Tibial nerve (tissue), 3 donors: ENCODE results near the gene TEAD2.
"Not testable (repeated sequence)": the region's sequence is repeated elsewhere in the genome, so short reads cannot be mapped to it uniquely, and the experiment has no call there.

ENCODE experiments used
- POLR2A ChIP-seq, 2 donors: fragments of 450-650 bp; IDR thresholded peaks; one replicate each; pipeline ENCODE4 v1.6.1; 2017; ENCODE audit warnings: antibody characterized with exemption in 2 of 2, mild to moderate bottlenecking in 2 of 2, moderate library complexity in 2 of 2
- TF ChIP-seq, protein P1 (sequence below), 5 experiments: fragments of 200-600 bp in 3 of 5; fragments of 450-650 bp in 2 of 5; sonication (generic) in 3 of 5; IDR thresholded peaks; one replicate each; pipeline ENCODE4 v1.5.1; 2016 to 2019; ENCODE audit warnings: antibody characterized with exemption in 5 of 5, mild to moderate bottlenecking in 3 of 5, moderate library complexity in 2 of 5

DNA sequence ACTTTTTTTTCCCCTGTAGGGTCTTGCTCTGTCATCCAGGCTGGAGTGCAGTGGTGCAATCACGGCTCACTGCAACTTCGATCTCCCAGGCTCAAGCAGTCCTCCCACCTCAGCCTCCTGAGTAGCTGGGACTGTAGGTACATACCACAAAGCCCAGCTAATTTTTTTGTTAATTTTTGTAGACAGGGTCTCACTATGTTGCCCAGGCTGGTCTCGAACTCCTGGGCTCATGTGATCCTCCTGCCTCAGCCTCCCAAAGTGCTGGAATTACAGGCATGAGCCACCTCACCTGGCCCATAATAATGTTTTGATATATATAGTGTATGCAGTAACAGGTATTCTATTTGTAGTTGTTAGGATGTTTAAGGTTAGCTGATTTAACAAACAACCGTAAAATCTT is 31.0 kb downstream of the TEAD2 start:
- not testable (repeated sequence) for TF ChIP-seq POLR2A (IDR thresholded peaks at IDR 0.05)
- TF ChIP-seq, protein P1, sequence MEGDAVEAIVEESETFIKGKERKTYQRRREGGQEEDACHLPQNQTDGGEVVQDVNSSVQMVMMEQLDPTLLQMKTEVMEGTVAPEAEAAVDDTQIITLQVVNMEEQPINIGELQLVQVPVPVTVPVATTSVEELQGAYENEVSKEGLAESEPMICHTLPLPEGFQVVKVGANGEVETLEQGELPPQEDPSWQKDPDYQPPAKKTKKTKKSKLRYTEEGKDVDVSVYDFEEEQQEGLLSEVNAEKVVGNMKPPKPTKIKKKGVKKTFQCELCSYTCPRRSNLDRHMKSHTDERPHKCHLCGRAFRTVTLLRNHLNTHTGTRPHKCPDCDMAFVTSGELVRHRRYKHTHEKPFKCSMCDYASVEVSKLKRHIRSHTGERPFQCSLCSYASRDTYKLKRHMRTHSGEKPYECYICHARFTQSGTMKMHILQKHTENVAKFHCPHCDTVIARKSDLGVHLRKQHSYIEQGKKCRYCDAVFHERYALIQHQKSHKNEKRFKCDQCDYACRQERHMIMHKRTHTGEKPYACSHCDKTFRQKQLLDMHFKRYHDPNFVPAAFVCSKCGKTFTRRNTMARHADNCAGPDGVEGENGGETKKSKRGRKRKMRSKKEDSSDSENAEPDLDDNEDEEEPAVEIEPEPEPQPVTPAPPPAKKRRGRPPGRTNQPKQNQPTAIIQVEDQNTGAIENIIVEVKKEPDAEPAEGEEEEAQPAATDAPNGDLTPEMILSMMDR (IDR thresholded peaks at IDR 0.05), result not testable (repeated sequence)
